ENCODE results near the gene SHMT2. TPM values are rescaled to one million over a fixed set of nuclear protein-coding genes. Genes with fewer than 3 reads are reported as not detected.

Gene SHMT2
- total and polyA plus RNA-seq, 2 of the 13 experiments (the other 11 are each of a cell fraction or from before 2014, with no cell fraction given), result 181 to 393 TPM

DNA sequence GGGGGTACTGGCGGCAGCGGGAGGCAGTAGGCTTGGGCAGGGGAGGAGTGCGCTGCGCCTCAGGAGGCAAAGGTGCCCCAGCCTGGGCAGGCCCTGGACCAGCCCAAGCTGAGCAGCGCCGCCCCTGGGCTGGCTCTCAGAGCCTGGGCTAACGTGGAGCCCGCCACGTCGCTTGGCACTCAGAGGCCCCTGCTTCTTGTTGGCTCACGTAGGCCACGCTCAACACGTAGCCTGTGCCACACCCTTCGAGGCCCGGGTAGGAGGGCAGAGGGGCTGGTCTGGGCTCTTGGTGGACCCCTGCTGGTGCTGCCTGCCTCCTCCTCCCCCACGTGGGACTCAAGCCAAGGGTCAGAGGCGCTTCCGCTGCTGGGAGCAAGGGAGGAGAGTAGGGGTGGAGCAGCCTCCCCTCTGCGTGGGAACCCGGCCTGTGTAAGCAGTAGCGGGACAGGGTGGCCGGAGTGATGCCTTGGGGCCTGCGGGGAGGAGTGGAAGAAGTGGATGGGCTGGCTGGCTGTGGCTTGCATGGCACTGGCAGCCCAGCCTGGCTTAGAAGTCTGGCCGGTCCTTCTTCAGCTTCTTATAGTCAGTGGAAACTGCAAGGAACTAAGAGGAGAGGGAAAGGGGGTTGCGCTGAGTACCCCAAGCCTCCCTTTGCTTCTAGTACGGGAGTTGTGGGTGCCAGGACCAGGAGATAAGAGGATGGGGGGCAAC is 5.7 kb downstream of the SHMT2 start (continued):
- 0 out of 2 replicates have a peak, but pooled peaks have one; percentile 10 for TF ChIP-seq GATAD2A (CRISPR knock-in tag; IDR thresholded peaks at IDR 0.05)
- TF ChIP-seq, protein P1, sequence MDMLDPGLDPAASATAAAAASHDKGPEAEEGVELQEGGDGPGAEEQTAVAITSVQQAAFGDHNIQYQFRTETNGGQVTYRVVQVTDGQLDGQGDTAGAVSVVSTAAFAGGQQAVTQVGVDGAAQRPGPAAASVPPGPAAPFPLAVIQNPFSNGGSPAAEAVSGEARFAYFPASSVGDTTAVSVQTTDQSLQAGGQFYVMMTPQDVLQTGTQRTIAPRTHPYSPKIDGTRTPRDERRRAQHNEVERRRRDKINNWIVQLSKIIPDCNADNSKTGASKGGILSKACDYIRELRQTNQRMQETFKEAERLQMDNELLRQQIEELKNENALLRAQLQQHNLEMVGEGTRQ (IDR thresholded peaks at IDR 0.05; ENCODE audit: low read depth, low read length), result no peak
- TF ChIP-seq, protein P1 (CRISPR knock-in tag; IDR thresholded peaks at IDR 0.05; ENCODE audit: borderline replicate concordance), result no peak
- 0 out of 2 replicates have a peak, but pooled peaks have one; percentile 21 for TF ChIP-seq HDAC2 (CRISPR knock-in tag; IDR thresholded peaks at IDR 0.05)
- peak; percentile 54; the same call in 1 of the 2 replicates for TF ChIP-seq NR2F6 (IDR thresholded peaks at IDR 0.05)
- peak; percentile 77 for TF ChIP-seq NR2F6 (CRISPR knock-in tag; IDR thresholded peaks at IDR 0.05)
- TF ChIP-seq ZC3H13 (CRISPR knock-in tag; IDR thresholded peaks at IDR 0.05), result no peak; the same call in 1 of the 2 replicates
- TF ChIP-seq, protein P2, sequence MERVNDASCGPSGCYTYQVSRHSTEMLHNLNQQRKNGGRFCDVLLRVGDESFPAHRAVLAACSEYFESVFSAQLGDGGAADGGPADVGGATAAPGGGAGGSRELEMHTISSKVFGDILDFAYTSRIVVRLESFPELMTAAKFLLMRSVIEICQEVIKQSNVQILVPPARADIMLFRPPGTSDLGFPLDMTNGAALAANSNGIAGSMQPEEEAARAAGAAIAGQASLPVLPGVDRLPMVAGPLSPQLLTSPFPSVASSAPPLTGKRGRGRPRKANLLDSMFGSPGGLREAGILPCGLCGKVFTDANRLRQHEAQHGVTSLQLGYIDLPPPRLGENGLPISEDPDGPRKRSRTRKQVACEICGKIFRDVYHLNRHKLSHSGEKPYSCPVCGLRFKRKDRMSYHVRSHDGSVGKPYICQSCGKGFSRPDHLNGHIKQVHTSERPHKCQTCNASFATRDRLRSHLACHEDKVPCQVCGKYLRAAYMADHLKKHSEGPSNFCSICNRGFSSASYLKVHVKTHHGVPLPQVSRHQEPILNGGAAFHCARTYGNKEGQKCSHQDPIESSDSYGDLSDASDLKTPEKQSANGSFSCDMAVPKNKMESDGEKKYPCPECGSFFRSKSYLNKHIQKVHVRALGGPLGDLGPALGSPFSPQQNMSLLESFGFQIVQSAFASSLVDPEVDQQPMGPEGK (CRISPR knock-in tag; IDR thresholded peaks at IDR 0.05), result peak; percentile 48; the same call in 1 of the 2 replicates
- TF ChIP-seq ZNF124 (CRISPR knock-in tag; IDR thresholded peaks at IDR 0.05), result no peak
- peak; percentile 99 for TF ChIP-seq AGO1 (IDR thresholded peaks at IDR 0.05; ENCODE audit: low read depth, low read length, poor library complexity, severe bottlenecking)
- TF ChIP-seq THAP9 (CRISPR knock-in tag; IDR thresholded peaks at IDR 0.05; ENCODE audit: borderline replicate concordance), result peak; percentile 31; the same call in 1 of the 2 replicates
- TF ChIP-seq TOPORS (CRISPR knock-in tag; IDR thresholded peaks at IDR 0.05), result 0 out of 2 replicates have a peak, but pooled peaks have one; percentile 40
- no peak for TF ChIP-seq KDM6A (CRISPR knock-in tag; IDR thresholded peaks at IDR 0.05; ENCODE audit: low read depth)
- TF ChIP-seq NR2F2 (IDR thresholded peaks at IDR 0.05; ENCODE audit: borderline replicate concordance, low read depth), result 0 out of 2 replicates have a peak, but pooled peaks have one; percentile 18
- 0 out of 2 replicates have a peak, but pooled peaks have one; percentile 79 for TF ChIP-seq ZNF225 (CRISPR knock-in tag; IDR thresholded peaks at IDR 0.05)
- 0 out of 2 replicates have a peak, but pooled peaks have one; percentile 15 for TF ChIP-seq CCDC6 (CRISPR knock-in tag; IDR thresholded peaks at IDR 0.05)
- TF ChIP-seq KLF6 (CRISPR knock-in tag; IDR thresholded peaks at IDR 0.05), result no peak
- peak; percentile 44 for TF ChIP-seq XRCC5 (optimal IDR thresholded peaks at IDR 0.05; ENCODE audit: low read length)
- peak; percentile 49 for TF ChIP-seq MED8 (CRISPR knock-in tag; IDR thresholded peaks at IDR 0.05; ENCODE audit: insufficient replicate concordance)
- TF ChIP-seq BORCS8-MEF2B (CRISPR knock-in tag; IDR thresholded peaks at IDR 0.05), result peak; percentile 65; the same call in 1 of the 2 replicates
- TF ChIP-seq RBFOX2 (IDR thresholded peaks at IDR 0.05; ENCODE audit: low read depth, low read length), result peak; percentile 98
- peak; percentile 86 for TF ChIP-seq ZBTB38 (CRISPR knock-in tag; IDR thresholded peaks at IDR 0.05)
- TF ChIP-seq U2AF1 (optimal IDR thresholded peaks at IDR 0.05; ENCODE audit: low read depth, low read length), result peak; percentile 48
- peak; percentile 46 for TF ChIP-seq ZFX (CRISPR knock-in tag; IDR thresholded peaks at IDR 0.05; ENCODE audit: low read depth)
- peak; percentile 85 for TF ChIP-seq HNRNPLL (IDR thresholded peaks at IDR 0.05; ENCODE audit: low read depth, low read length, poor library complexity, severe bottlenecking)

All from HepG2 (cell line).